Left cardiac atrium (tissue), 4 donors: Measurements from ENCODE around the gene DYNC1LI1. TPM values are rescaled to one million over a fixed set of nuclear protein-coding genes. Genes with fewer than 3 reads are reported as not detected.

ENCODE experiments used
- ATAC-seq, 2 donors: fragments of 200-7000 bp; cut with Tn5 transposase; one replicate each; pipeline ENCODE4 v1.9.1; 2020; ENCODE audit warnings: mild to moderate bottlenecking in 2 of 2, moderate library complexity in 2 of 2
- DNase-seq: peaks from one replicate; pipeline ENCODE4 v3.0.0-alpha.2; 2020
- intact Hi-C, 2 donors: fragments of 100-400 bp; cut with DNase I; formaldehyde crosslinking; loops; one replicate each; pipeline versions ENCODE4 v1.14.1 to v1.15.1; 2022 to 2023
- long read RNA-seq: library from polyadenylated mRNA; unstranded; transcript quantifications from one replicate; pipeline ENCODE4 v2.0.0, GENCODE V29; 2021
- total RNA-seq, 2 donors: library from RNA; stranded (reverse); fragmentation: NEBNext Ultra II Directional; extraction: Animal tissue kit (Norgen Biotek cat#: 25700); gene quantifications; one replicate each; pipeline ENCODE4 v1.2.1, GENCODE V29; 2021
- donor health status: DM: no; HTN: yes; CAD: no.
- donor health status: DM: no; HTN: yes; CAD: no; lungs with severe emphysema.
- donor health status: DM: yes; HTN: yes; CAD: no.
- donor health status: Dilated cardiomyopathy.

The DYNC1LI1 gene
- 10 to 100 TPM; 34.3 to 38.4 TPM for total RNA-seq
- long read RNA-seq, transcript DYNC1LI1-201 (13 exons, 2,504 nt) = major isoform, 97 of 103 reads
- long read RNA-seq, partial matches to known transcripts = 2 of 103 reads
- long read RNA-seq, other reads (novel, unspliced or antisense) = 4 of 103 reads

DNA sequence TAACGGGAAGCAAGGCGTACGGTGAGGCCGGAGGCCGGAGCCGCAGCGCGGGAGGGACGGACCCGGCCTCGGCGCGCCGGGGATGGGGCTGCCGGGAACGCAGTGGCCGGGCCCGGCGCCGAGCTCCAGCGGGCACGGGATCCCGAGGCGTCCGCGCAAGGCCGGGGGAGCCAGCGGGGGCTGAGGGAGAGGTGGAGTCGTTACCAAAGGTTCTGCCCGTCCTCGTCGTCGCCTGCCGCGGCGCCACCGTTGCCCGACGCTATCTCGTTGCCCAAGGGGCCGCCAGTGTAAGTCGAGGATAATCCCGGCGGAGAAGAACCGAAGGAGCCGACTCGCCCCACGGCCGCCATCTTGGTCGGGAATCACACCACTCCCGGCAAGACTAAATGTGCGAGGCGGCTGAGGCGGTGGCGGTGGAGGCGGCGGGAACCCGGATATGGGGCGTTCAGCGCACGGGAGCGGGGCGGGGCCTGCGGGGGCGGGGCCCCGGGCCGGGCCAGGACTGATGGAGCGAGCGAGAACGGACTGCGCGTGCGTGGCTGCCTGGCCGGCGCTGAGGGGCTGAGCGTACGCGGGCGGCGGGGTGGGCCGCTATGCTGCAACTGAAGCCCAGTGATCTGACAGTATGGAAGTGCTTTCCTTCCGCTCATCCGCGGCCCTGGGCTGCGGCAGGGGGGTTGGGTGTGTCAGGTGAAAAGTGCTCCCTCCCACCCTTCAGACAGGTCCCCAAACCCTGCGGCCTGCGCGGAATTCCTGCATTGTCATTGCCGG is at the start of gene DYNC1LI1:
Gene DYNC1LI1, minus strand, starts transcription at position 438 of the 771 bp plus-strand sequence. Its CDS starts 88 bp downstream, at position 350.
- DNase-seq (peak; percentile 97), ATAC-seq (peak; percentile 98)
- intact Hi-C loops = no loop called here

GRCh38 chr3:32619395-32619794 is 48.7 kb upstream of the DYNC1LI1 start:
- DNase-seq (no peak), ATAC-seq (no peak)
- intact Hi-C loops = no loop called here

DNA sequence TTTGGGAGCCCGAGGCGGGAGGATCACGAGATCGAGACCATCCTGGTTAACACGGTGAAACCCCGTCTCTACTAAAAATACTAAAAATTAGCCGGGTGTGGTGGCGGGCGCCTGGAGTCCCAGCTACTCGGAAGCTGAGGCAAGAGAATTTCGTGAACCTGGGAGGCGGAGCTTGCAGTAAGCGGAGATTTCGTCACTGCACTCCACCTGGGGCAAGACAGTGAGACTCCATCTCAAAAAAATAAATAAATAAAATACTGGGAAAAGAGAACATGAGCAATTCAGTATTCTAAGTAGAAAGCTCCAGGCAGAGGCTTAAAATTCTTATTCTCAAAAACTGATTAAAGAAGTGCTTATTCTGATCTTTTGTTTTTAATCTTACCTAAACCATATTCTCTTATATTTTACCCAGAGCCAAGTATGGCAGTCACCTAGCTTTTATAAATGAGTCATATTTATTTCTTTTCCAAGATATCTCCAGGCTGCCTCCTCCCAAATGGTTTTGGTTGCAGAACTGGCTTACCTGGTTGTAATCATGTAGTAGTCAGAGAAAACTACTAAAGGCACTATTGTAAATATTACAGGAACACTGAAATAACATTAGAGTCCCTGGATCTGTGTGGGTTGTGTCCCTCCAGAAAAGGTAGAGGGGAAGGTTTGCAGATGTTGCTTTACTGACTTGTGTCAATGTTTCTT is 45.8 kb upstream of the DYNC1LI1 start:
- intact Hi-C loops = no loop called here
- no peak for DNase-seq
- no peak for ATAC-seq

- ATAC-seq = peak in 1 of 2 donors; percentile 44
- intact Hi-C loops = no loop called here
- no peak for DNase-seq
Observed at GRCh38 chr3:32614956-32615355, 44.3 kb upstream of the DYNC1LI1 start.

GRCh38 chr3:32613183-32613582 is 42.5 kb upstream of the DYNC1LI1 start:
- ATAC-seq = peak in 1 of 2 donors; percentile 89
- DNase-seq = no peak
- intact Hi-C loops = no loop called here

- intact Hi-C loops = no loop called here
- no peak for DNase-seq
- ATAC-seq = peak in 1 of 2 donors; percentile 60
Observed at GRCh38 chr3:32612547-32612946, 41.9 kb upstream of the DYNC1LI1 start.

DNA sequence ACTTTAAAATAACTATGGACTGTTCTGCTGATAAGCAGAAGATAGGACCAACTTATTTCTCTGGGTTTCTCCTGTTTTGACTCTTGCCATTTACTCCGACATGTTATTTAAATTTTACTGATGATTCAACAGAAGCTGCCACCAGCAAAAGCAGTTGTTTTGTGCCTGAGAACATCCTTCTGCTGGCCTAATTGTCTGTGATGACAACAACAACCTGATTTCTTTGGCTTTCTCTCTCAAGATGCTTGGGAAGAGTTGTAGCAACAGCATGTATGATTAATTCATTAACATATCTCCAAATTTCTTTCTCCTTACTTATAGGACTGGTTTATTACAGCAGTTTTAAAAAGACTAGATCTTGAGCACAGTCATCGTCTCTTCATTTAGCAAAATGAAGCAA is 36.9 kb upstream of the DYNC1LI1 start:
- intact Hi-C loops = no loop called here
- no peak for DNase-seq
- ATAC-seq = no peak

GRCh38 chr3:32606960-32607359 is 36.3 kb upstream of the DYNC1LI1 start:
- intact Hi-C loops = no loop called here
- no peak for ATAC-seq
- DNase-seq = no peak

DNA sequence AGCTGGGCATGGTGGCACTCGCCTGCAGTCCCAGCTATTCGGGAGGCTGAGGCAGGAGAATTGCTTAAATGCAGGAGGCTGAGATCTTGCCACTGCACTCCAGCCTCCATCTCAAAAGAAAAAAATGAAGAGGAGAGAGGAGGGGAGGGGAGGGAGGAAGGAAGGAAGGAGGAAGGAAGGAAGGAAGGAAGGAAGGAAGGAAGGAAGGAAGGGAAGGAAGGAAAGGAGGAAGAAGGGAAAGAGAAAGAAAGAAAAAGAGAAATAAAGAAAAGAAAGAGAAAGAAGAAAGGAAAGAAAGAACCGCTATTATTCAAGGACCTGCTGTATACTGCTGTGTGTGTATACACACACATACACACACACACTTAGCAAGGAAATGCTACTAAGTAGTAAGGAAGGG is 35.6 kb upstream of the DYNC1LI1 start:
- ATAC-seq (no peak), DNase-seq (no peak)
- intact Hi-C loops = no loop called here

- intact Hi-C loops = no loop called here
- no peak for ATAC-seq
- no peak for DNase-seq
Observed at GRCh38 chr3:32603064-32603463, 32.4 kb upstream of the DYNC1LI1 start.

DNA sequence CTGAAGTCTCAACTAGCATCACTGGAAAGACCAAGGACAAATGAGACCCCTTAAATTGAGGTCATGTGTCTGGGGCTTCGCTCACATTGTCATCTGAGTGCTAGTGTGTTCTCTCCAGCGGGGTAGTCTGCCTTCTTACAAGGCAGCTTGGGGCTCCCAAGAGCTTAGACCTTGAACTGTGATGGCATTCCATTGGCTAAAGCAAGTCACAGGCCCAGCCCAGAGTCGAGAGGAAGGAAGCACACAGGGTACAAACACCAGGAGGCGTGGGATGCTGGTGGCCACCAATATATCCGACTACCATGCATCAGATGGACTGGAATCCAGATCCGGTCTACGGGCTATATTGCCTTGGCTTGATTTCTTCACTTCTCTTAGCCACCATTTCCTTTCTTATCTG is 31.5 kb upstream of the DYNC1LI1 start:
- ATAC-seq = no peak
- intact Hi-C loops = no loop called here
- no peak for DNase-seq

DNA sequence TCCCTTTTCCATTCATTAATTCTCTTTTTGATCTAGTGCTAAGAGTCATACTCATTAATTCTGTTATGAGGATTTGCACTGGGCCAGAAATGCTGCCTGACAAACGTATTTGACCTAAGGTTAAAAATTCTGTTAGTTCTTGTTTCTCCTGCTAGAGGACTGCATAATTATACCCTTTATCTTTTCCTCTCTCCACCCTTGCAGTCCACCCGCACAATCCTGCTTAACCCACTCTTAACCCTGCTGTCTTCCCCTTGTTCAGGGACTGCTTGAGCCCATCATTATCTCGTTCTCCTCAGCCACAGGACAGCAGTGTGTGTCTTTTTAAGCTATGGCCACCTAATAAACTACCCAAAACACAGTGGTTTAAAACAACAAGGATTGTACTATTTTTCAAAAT is 31.1 kb upstream of the DYNC1LI1 start:
- no peak for DNase-seq
- intact Hi-C loops = no loop called here
- ATAC-seq = no peak

DNA sequence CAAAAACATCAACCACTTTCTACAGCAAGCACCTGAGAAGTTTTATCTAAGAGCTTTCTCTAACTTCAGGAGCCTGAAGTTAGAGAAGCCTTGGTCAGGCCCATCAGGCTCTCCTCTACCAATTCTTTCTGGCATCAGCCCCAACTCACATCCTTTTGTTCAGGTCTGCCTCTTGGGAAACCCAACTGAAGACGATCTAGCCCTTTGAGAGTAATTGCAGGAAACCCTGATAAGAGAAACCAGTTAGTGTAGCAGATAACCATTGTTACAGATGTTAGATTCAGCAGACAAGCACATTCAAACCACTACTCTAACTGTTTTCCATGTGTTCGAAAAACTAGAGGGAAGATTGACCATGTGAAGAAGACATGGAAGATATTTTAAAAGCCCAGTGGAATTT is 27.0 kb upstream of the DYNC1LI1 start:
- intact Hi-C loops = no loop called here
- ATAC-seq (no peak), DNase-seq (no peak)

DNA sequence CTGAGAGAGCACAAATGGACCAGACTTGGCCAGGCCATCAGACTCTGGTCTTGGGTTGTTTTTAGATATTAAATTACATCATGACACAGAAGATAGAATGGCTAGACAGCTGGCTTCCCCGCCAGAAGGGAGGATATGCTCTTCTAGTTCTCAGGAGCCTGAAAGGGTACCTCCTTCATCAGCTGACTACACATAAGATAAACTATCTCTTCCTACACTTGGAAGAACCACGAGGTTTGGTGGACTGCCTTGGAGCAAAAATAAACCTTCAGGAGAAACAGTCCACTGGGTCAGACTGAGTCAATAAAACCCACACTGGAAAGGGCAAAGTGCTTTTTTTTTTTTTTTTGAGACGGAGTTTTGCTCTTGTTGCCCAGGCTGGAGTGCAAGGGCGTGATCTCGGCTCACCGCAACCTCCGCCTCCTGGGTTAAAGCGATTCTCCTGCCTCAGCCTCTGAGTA is 26.3 kb upstream of the DYNC1LI1 start:
- ATAC-seq (peak; percentile 73 to 96), DNase-seq (peak; percentile 67)
- intact Hi-C loops = no loop called here

GRCh38 chr3:32596282-32596908 is 25.7 kb upstream of the DYNC1LI1 start:
- intact Hi-C loops = no loop called here
- ATAC-seq (peak in 1 of 2 donors; percentile 13), DNase-seq (no peak)

DNA sequence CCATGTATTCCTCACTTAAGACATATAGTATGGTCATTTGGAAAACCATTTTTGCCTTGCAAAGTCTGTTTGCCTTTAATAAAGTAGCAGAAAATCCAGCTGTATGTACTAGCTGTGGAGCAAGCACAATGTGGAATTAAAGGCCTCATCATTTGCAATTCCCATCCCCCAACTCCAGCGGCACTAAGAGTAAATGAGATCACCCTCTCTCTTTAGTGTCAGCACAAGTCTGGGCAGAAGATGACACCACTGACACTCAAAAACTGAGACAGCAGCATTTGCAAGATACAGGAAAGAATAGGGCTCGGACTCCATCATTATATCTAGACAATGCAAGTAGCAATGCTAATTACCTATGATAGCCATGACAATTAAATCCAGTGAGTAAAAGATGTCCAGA is 24.7 kb upstream of the DYNC1LI1 start:
- intact Hi-C loops = no loop called here
- peak; percentile 4 to 53 for ATAC-seq
- DNase-seq = no peak

DNA sequence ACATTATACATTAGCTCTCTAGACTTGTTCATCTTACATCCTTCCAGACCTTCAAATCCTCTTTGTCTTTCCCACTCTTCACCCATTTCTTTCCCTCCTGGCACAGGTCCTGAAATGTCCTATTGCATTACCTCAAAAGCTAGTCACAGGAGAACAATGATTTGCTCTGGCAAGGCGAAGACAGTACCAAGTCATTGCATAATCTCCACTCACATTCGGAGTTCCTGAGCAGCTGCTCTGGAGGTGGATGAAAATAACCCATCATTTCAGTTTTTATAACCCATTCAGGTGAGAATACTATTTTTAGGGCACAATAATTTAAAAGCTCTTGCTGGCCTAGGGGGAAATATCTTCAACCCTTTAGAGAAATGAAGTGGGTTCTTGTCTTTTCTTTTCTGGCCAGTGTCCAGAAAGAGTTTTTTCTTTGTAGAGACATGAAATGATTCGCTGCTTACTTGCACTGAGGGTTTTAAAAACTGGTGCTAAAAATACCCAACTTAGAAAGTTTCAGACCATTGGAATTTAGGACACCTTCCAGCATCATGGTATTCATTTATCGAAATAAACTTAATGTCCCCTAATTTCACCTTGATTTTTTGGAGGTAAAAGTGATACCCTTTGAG is 23.4 kb upstream of the DYNC1LI1 start:
- intact Hi-C loops = no loop called here
- no peak for DNase-seq
- ATAC-seq = peak in 1 of 2 donors; percentile 33

- intact Hi-C loops = no loop called here
- no peak for ATAC-seq
- DNase-seq = peak; percentile 38
Observed at GRCh38 chr3:32592696-32593353, 22.2 kb upstream of the DYNC1LI1 start.

DNA sequence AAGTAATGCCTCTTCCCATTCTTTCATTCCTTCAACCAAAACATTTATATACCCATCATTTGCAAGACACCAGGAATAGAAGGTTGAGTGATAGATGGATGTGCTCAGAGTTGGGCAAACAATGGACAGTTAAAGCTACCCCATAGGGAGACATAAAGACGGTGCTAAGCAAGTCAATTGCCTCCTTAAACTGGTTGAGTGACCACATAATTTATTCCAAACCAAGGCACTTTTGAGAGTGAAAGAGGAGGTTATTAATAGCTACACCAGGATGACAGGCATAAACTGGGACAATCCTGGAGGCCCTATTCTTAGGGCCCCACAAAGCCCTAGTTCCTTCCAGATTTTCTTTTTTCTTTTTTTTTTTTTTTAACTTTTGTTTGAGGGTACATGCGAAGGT is 21.4 kb upstream of the DYNC1LI1 start:
- DNase-seq = no peak
- no peak for ATAC-seq
- intact Hi-C loops = no loop called here
